K562 (cell line): Measurements from ENCODE around the gene BZW2. TPM values are rescaled to one million over a fixed set of nuclear protein-coding genes. Genes with fewer than 3 reads are reported as not detected.

Experiments used
- ATAC-seq: fragments of 200-7000 bp; cut with Tn5 transposase; 3 replicates; pipeline ENCODE4 v1.9.1; 2020; ENCODE audit warnings: moderate library complexity
- BruUV-seq: library from RNA; stranded (reverse); fragments of 400-500 nt; replicated peaks from 2 replicates; lab custom pipeline; 2021; lab: Mats Ljungman, UMichigan
- CTCF ChIA-PET: fragments of 300-600 bp; formaldehyde crosslinking; extraction: SDS; loops from one replicate; lab custom pipeline; 2021; ENCODE audit warnings: low intra/inter-chr PET ratio; lab: Yijun Ruan, JAX
- POLR2A ChIA-PET: fragments of 300-600, 350-650 bp; sonication (Branson Sonifier 250); formaldehyde crosslinking; extraction: SDS; loops from one replicate; lab custom pipeline; 2021; ENCODE audit warnings: antibody characterized with exemption, inconsistent platforms; lab: Yijun Ruan, JAX
- DNase-seq, 4 experiments: peaks; one replicate each; pipeline versions ENCODE4 v3.0.0 to v3.0.0-alpha.2; 2011 to 2018; ENCODE audit warnings: low spot score in 3 of 4, mixed read lengths in 3 of 4; ENCODE audit errors: extremely low read depth in 1 of 4
- FAIRE-seq: peaks from 2 replicates; lab custom pipeline; 2011; peaks lifted over from hg19 to GRCh38; lab: Jason Lieb, UNC
- H2AFZ ChIP-seq: 2 replicates; pipeline ENCODE4 v1.6.0; 2011; ENCODE audit warnings: low read depth, low read length, control low read depth, inconsistent platforms
- H3K27ac ChIP-seq: fragments of 200-600 bp; 3 replicates; pipeline ENCODE4 v1.8.0; 2011; ENCODE audit warnings: low read depth, mild to moderate bottlenecking, control low read depth, inconsistent platforms, low read length, moderate library complexity, mixed read lengths; ENCODE audit errors: extremely low read depth
- H3K27me3 ChIP-seq, 2 experiments: fragments of 300-600 bp in 1 of 2; 2 replicates in 1 of 2; 3 replicates in 1 of 2; pipeline versions ENCODE4 v1.6.0 to v1.8.0; 2011; ENCODE audit warnings: inconsistent platforms in 2 of 2, low read length in 2 of 2, mild to moderate bottlenecking in 1 of 2, mixed read lengths in 1 of 2, moderate library complexity in 1 of 2; ENCODE audit not compliant: control insufficient read depth in 2 of 2, insufficient read depth in 2 of 2
- H3K36me3 ChIP-seq: fragments of 300-600 bp; 3 replicates; pipeline ENCODE4 v1.8.0; 2011; ENCODE audit warnings: mild to moderate bottlenecking, low read length, inconsistent platforms; ENCODE audit not compliant: control insufficient read depth, insufficient read depth
- H3K4me1 ChIP-seq, 2 experiments: fragments of 200-600 bp in 1 of 2; replicated peaks in 1 of 2; 2 replicates in 1 of 2; 3 replicates in 1 of 2; pipeline versions ENCODE4 v1.5.1 to v1.8.0; 2011; ENCODE audit warnings: inconsistent platforms in 2 of 2, low read length in 2 of 2, mild to moderate bottlenecking in 1 of 2, mixed read lengths in 1 of 2, moderate library complexity in 1 of 2; ENCODE audit not compliant: control insufficient read depth in 2 of 2, insufficient read depth in 2 of 2
- H3K4me2 ChIP-seq: 2 replicates; pipeline ENCODE4 v1.6.1; 2011; ENCODE audit warnings: low read length, control low read depth, inconsistent platforms, mixed read lengths; ENCODE audit not compliant: insufficient read depth
- H3K4me3 ChIP-seq: fragments of 200-600 bp; sonication (generic), shearing (Covaris generic); 2 replicates; pipeline ENCODE4 v1.5.1; 2016; ENCODE audit warnings: control low read depth, inconsistent platforms
- H3K79me2 ChIP-seq: fragments of 200-600 bp; 3 replicates; pipeline ENCODE4 v1.8.0; 2011; ENCODE audit warnings: low read length, inconsistent platforms; ENCODE audit not compliant: control insufficient read depth, insufficient read depth
- H3K9ac ChIP-seq, 2 experiments: 2 replicates each; pipeline versions ENCODE4 v1.6.0 to v1.6.1; 2011; ENCODE audit warnings: low read depth in 2 of 2, low read length in 2 of 2, control low read depth in 1 of 2, inconsistent platforms in 1 of 2, mild to moderate bottlenecking in 1 of 2, mixed read lengths in 1 of 2; ENCODE audit not compliant: insufficient read depth in 1 of 2
- H3K9me1 ChIP-seq: one replicate; pipeline ENCODE4 v1.6.0; 2011; ENCODE audit warnings: inconsistent platforms, mild to moderate bottlenecking, low read length, moderate library complexity; ENCODE audit not compliant: control insufficient read depth, insufficient read depth
- H3K9me3 ChIP-seq: replicated peaks from 2 replicates; pipeline ENCODE4 v1.5.1; 2011; ENCODE audit warnings: low read depth, low read length, inconsistent platforms; ENCODE audit not compliant: control insufficient read depth, insufficient read depth
- H4K20me1 ChIP-seq: replicated peaks from 2 replicates; pipeline ENCODE4 v1.6.1; 2011; ENCODE audit warnings: low read length, inconsistent platforms, mixed read lengths; ENCODE audit not compliant: control insufficient read depth, insufficient read depth
- ARHGAP35 ChIP-seq: fragments of 450-650 bp; IDR thresholded peaks from 2 replicates; pipeline ENCODE4 v1.6.1; 2018; ENCODE audit not compliant: partially characterized antibody
- EHMT2 ChIP-seq: fragments of 450-650 bp; IDR thresholded peaks from 2 replicates; pipeline ENCODE4 v1.6.1; 2018; ENCODE audit warnings: antibody characterized with exemption
- KAT2B ChIP-seq: IDR thresholded peaks from one replicate; pipeline ENCODE4 v1.6.1; 2012; ENCODE audit warnings: low read depth, mild to moderate bottlenecking, control low read depth, inconsistent platforms, low read length, moderate library complexity
- KDM4B ChIP-seq, 2 experiments: fragments of 450-650 bp in 1 of 2; sonication (generic) in 1 of 2; IDR thresholded peaks; 2 replicates each; pipeline ENCODE4 v1.6.1; 2016 to 2017; ENCODE audit warnings: borderline replicate concordance in 2 of 2, antibody characterized with exemption in 1 of 2, low read depth in 1 of 2, mild to moderate bottlenecking in 1 of 2
- MAFG ChIP-seq: fragments of 450-650 bp; conservative IDR thresholded peaks from 2 replicates; pipeline ENCODE4 v1.6.1; 2016; ENCODE audit warnings: missing genetic modification characterization, missing compliant biosample characterization
- PTRF ChIP-seq: fragments of 450-650 bp; IDR thresholded peaks from 2 replicates; pipeline ENCODE4 v1.6.1; 2016; ENCODE audit warnings: mild to moderate bottlenecking, missing genetic modification characterization, missing compliant biosample characterization
- WGBS: fragments of 100-300 bp; shearing (Covaris generic); methylation state at CpG from one replicate; pipeline ENCODE4 v1.1.6; 2016; ENCODE audit warnings: low coverage, mixed read lengths; ENCODE audit not compliant: insufficient coverage; ENCODE audit errors: missing lambda C conversion rate; 5-methylcytosine and 5-hydroxymethylcytosine counted together
- in situ Hi-C: fragments of 300-500 bp; cut with MboI; formaldehyde crosslinking; loops from 4 replicates; pipeline ENCODE4 v1.15.0; 2018; ENCODE audit warnings: inconsistent platforms, mixed read lengths
- intact Hi-C: fragments of 100-400 bp; cut with micrococcal nuclease; formaldehyde crosslinking; loops from 2 replicates; pipeline ENCODE4 v1.14.2; 2022
- polyA plus RNA-seq, 8 experiments: library from polyadenylated mRNA; depleted of rRNA in 4 of 8; stranded (reverse) in 5 of 8; unstranded in 3 of 8; fragments of >200 nt; fragmentation: Nextera tagmentation in 2 of 8; fragmentation: Illumina TruSeq in 1 of 8; extraction: Ambion mirVana in 2 of 8; extraction: Trizol in 1 of 8; gene quantifications; 2 replicates each; pipeline versions ENCODE4 v1.2.1 to v1.2.3, GENCODE V29; 2011 to 2014; ENCODE audit warnings: inconsistent platforms in 1 of 8, missing spikeins in 1 of 8
- total RNA-seq, 7 experiments: library from RNA; depleted of rRNA in 6 of 7; stranded (reverse); fragments of >200 nt in 6 of 7; fragmentation: Illumina TruSeq in 2 of 7; extraction: Trizol in 2 of 7; gene quantifications; 2 replicates each; pipeline versions ENCODE4 v1.2.1 to v1.2.3, GENCODE V29; 2011 to 2021; ENCODE audit warnings: low replicate concordance in 1 of 7
- TF ChIP-seq, protein P1 (sequence below): IDR thresholded peaks from 2 replicates; pipeline ENCODE4 v1.6.1; 2011; ENCODE audit not compliant: insufficient read length; ENCODE audit errors: extremely low read depth
- TF ChIP-seq, protein P2 (sequence below): fragments of 250-450 bp; sonication (Bioruptor Pico); IDR thresholded peaks from 2 replicates; pipeline ENCODE4 v1.5.0; 2021; ENCODE audit warnings: mild to moderate bottlenecking, moderate library complexity
- TF ChIP-seq, protein P3 (sequence below): sonication (generic); formaldehyde crosslinking; IDR thresholded peaks from 2 replicates; pipeline ENCODE4 v1.8.1; 2022; ENCODE audit warnings: missing genetic modification reagents
- TF ChIP-seq, protein P4 (sequence below): fragments of 450-650 bp; conservative IDR thresholded peaks from 2 replicates; pipeline ENCODE4 v1.6.1; 2016; ENCODE audit warnings: missing genetic modification characterization, low read depth, mild to moderate bottlenecking, missing compliant biosample characterization, moderate library complexity

BZW2 gene
- total and polyA plus RNA-seq, 9 of the 15 experiments (the other 6 are each of a cell fraction or from before 2014, with no cell fraction given), result 140 to 316 (median 173) TPM

DNA sequence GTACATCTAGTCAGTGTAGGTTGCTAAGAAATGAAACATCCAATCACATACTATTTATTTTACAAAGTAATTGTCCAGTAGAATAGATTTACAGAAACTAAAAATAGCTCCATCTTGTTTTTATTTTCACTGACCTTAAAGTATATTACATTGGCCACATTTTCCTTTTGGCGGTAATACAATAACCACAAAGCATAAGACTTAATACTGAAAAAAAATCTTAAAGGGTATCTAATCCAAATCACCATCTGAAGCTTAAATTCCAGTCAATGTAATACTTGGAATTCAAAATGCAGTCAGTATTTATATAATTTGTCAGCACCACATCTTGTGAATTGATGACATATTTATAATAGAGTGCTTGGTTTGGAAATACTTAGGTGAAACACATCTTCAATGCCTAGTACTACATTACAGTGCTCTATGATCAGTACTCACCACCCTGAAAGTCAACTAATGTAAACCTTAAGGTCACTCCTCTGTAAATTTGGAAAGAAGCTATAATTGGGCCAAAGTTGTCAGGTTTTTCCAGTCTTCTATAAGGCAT is 9.4 kb upstream of the BZW2 start:
- BruUV-seq, result no TSS peak
- H3K9me3 ChIP-seq, result no peaks in the 10 kb centered on the region
- no peaks in the 10 kb centered on the region for H3K27me3 ChIP-seq
- H4K20me1 ChIP-seq, result no peaks in the 10 kb centered on the region
- no peak overlapping the region for H3K4me3 ChIP-seq
- H3K4me1 ChIP-seq, result no peaks in the 10 kb centered on the region
- intact Hi-C loops, result no loop called here
- DNase-seq (no peak), FAIRE-seq (no peak), ATAC-seq (peak; percentile 44)
- H3K79me2 ChIP-seq, result peaks cover 58% of the 10 kb centered on the region
- no peaks in the 10 kb centered on the region for H3K9me1 ChIP-seq
- TF ChIP-seq EHMT2, result no peak
- TF ChIP-seq KAT2B, result no peak
- TF ChIP-seq, protein P1, sequence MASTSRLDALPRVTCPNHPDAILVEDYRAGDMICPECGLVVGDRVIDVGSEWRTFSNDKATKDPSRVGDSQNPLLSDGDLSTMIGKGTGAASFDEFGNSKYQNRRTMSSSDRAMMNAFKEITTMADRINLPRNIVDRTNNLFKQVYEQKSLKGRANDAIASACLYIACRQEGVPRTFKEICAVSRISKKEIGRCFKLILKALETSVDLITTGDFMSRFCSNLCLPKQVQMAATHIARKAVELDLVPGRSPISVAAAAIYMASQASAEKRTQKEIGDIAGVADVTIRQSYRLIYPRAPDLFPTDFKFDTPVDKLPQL, result no peak
- no peak for TF ChIP-seq KDM4B (IDR thresholded peaks at IDR 0.05; ENCODE audit: borderline replicate concordance in 2 of 2, low read depth in 1 of 2)
- TF ChIP-seq, protein P2, sequence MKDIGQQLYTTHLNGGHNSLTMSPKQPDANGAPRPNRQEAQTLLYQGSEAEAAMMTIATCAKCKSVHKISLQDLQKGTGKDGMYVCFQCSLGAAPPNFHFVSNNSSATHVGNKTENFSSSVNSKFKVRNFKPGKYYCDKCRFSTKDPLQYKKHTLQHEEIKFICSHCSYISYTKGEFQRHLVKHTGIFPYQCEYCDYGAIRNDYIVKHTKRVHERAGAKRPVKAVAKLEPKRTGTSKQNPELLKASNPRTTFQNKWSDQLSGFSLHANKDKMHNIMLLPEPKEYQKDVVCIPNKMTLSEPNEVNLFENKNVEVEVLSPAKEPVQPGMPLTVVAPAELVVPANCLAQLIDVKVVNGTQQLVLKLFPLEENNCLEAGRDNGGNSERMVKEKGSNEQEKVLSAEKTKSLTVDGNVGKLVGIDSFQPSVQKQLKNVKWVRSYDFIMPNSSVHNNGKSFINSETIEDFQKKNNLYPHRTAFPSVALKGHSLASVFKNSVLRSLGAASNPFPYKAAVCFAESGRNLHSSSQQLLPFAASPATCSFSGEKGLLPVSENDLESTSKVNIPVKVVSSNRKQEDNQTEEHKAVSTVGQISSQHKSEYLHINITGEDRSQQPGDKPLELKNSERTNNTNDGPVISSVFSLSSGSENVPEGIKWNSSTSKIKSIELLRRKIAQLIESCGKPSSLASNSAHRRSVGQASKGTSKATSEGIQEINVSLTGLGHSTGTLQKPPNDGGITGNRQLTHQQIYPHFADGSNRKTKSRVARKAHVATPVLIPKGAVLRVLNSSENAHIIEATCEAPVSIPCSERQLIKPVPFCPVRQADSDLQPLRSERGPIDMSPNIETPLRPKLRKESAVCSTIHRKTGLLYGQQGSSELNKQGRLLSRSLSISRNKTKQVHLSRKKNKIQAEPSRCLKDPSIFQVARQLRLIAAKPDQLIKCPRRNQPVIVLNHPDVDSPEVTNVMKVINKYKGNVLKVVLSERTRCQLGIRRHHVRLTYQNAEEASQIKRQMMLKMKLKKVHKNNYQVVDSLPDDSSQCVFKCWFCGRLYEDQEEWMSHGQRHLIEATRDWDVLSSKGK, result no peak
- TF ChIP-seq MAFG, result no peak
- TF ChIP-seq PTRF (tag), result no peak
- TF ChIP-seq, protein P3, sequence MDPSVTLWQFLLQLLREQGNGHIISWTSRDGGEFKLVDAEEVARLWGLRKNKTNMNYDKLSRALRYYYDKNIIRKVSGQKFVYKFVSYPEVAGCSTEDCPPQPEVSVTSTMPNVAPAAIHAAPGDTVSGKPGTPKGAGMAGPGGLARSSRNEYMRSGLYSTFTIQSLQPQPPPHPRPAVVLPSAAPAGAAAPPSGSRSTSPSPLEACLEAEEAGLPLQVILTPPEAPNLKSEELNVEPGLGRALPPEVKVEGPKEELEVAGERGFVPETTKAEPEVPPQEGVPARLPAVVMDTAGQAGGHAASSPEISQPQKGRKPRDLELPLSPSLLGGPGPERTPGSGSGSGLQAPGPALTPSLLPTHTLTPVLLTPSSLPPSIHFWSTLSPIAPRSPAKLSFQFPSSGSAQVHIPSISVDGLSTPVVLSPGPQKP (CRISPR knock-in tag), result no peak
- TF ChIP-seq, protein P4, sequence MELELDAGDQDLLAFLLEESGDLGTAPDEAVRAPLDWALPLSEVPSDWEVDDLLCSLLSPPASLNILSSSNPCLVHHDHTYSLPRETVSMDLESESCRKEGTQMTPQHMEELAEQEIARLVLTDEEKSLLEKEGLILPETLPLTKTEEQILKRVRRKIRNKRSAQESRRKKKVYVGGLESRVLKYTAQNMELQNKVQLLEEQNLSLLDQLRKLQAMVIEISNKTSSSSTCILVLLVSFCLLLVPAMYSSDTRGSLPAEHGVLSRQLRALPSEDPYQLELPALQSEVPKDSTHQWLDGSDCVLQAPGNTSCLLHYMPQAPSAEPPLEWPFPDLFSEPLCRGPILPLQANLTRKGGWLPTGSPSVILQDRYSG (tag), result no peak
- no peak for TF ChIP-seq ARHGAP35
- 95% methylated on average over 1 of the region's 1 CpG for WGBS
- in situ Hi-C loops, result no loop called here
- H2AFZ ChIP-seq, result no peak overlapping the region
- H3K9ac ChIP-seq, result no peak overlapping the region
- POLR2A ChIA-PET, result interaction anchor here (0.6 to 1.7 kb wide), 7 partner anchors 8 to 408 kb away, joined by 3 to 9 read pairs (median 4); no protein-coding TSS in a partner anchor
- CTCF ChIA-PET, result no interaction called here
- H3K36me3 ChIP-seq, result peaks cover 66% of the 10 kb centered on the region
- no peak overlapping the region for H3K4me2 ChIP-seq
- H3K27ac ChIP-seq, result no peak overlapping the region
